Fibroblast of villous mesenchyme (primary cell): ENCODE results near the gene OSTM1. TPM values are rescaled to one million over a fixed set of nuclear protein-coding genes. Genes with fewer than 3 reads are reported as not detected.
"Not testable (repeated sequence)": the region's sequence is repeated elsewhere in the genome, so short reads cannot be mapped to it uniquely, and the experiment has no call there.

Source experiments
- DNase-seq: peaks from one replicate; pipeline ENCODE4 v3.0.0-alpha.2; 2010; ENCODE audit warnings: low read depth
- H3K4me3 ChIP-seq: 2 replicates; pipeline ENCODE4 v1.5.1; 2011; ENCODE audit warnings: low read depth, mild to moderate bottlenecking, low read length
- total RNA-seq: library from RNA; depleted of rRNA; stranded (reverse); fragments of >200 nt; gene quantifications from 2 replicates; pipeline ENCODE4 v1.2.3, GENCODE V29; 2012
- TF ChIP-seq, protein P1 (sequence below): IDR thresholded peaks from 2 replicates; pipeline ENCODE4 v1.5.1; 2012; ENCODE audit warnings: low read depth, mild to moderate bottlenecking, low read length; ENCODE audit not compliant: insufficient read depth

The OSTM1 gene
- total RNA-seq, 1 donor, result 43.2 TPM

GRCh38 chr6:108008363-108008762 is 66.2 kb downstream of the OSTM1 start:
- H3K4me3 ChIP-seq, result no peak overlapping the region
- DNase-seq, result no peak

DNA sequence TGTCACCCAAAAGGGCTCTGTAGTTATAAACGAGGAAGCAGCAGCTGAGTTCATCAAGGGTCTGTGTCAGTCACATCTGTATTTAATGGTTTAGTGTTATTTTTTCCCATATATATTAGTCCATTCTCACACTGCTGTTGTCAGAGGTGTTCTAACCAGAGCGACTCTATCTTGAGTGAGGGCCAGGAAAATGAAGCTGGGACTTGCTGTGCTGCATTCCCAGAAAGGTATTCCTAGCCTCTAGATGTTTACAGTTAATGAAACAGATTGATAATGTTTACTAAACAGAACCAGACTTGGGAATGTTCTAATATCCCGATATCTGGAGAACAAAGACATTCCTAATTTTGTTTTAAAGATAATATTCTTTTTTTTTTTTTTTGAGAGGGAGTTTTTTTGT is 68.6 kb downstream of the OSTM1 start:
- no peak overlapping the region for H3K4me3 ChIP-seq
- TF ChIP-seq, protein P1, sequence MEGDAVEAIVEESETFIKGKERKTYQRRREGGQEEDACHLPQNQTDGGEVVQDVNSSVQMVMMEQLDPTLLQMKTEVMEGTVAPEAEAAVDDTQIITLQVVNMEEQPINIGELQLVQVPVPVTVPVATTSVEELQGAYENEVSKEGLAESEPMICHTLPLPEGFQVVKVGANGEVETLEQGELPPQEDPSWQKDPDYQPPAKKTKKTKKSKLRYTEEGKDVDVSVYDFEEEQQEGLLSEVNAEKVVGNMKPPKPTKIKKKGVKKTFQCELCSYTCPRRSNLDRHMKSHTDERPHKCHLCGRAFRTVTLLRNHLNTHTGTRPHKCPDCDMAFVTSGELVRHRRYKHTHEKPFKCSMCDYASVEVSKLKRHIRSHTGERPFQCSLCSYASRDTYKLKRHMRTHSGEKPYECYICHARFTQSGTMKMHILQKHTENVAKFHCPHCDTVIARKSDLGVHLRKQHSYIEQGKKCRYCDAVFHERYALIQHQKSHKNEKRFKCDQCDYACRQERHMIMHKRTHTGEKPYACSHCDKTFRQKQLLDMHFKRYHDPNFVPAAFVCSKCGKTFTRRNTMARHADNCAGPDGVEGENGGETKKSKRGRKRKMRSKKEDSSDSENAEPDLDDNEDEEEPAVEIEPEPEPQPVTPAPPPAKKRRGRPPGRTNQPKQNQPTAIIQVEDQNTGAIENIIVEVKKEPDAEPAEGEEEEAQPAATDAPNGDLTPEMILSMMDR, result no peak
- no peak for DNase-seq

More at GRCh38 chr6:108008363-108008762, 66.2 kb downstream of the OSTM1 start:
- TF ChIP-seq, protein P1, result no peak

DNA sequence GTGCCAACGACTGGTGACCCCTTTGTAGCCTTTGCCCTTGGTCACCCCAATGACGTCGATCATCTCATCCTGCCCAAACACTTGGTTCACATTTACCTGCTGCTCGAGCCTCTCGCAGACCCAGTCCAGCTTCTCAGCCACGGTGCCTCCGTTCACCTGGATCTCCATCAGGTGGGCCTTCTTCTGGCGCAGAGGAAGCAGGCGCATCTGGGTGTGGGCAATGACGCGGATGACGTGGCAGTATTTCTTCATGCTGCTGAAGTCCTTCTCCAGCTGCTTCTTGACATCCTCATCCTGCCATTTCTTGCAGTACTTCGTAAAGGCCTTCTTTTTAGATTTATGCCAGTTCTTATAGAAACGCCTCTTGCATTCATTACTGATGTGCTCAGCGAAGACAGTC is 69.7 kb downstream of the OSTM1 start:
- DNase-seq, result no peak
- TF ChIP-seq, protein P1, result no peak
- H3K4me3 ChIP-seq, result no peak overlapping the region

GRCh38 chr6:108002365-108003221 is 71.9 kb downstream of the OSTM1 start:
- H3K4me3 ChIP-seq, result no peak overlapping the region
- TF ChIP-seq, protein P1, result no peak
- peak; percentile 6 for DNase-seq

DNA sequence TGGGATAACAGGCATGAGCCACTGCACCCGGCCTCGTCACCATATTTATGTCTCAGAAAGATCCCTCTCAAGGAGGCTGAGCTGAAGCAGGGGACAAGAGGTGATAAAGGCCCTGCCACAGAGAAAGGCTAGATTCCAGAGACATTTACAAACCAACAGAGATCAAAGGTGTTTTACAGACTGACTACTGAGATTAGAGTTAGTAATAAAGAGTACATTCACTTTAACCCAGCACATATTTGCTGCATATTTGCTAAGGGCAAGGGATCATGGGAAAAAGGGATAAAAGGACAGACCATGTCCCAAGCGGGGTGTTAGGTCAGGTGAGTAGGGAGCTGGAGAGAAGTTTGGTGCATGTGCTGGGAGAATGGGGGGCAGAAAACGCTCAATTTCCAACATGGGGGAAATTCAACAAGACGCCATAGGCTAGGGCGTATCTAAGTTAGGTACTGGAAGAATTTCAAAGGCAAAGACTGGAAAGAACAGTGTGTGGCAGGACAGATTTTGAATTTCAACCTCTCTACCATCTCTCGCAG is 72.8 kb downstream of the OSTM1 start:
- no peak overlapping the region for H3K4me3 ChIP-seq
- TF ChIP-seq, protein P1, result no peak
- DNase-seq, result no peak

- H3K4me3 ChIP-seq, DNase-seq: not testable (repeated sequence)
Observed at GRCh38 chr6:108000259-108000658, 74.3 kb downstream of the OSTM1 start.

GRCh38 chr6:107999341-107999740 is 75.2 kb downstream of the OSTM1 start:
- DNase-seq, result no peak

More at GRCh38 chr6:107999341-107999740, 75.2 kb downstream of the OSTM1 start:
- H3K4me3 ChIP-seq, result no peak overlapping the region
- TF ChIP-seq, protein P1, result no peak
